Upper lobe of left lung (tissue), 6 donors: ENCODE results near the gene PPL. TPM values are rescaled to one million over a fixed set of nuclear protein-coding genes. Genes with fewer than 3 reads are reported as not detected.
A peak's percentile ranks its signal among the peaks of the same experiment; 100 is the strongest.

Source experiments
- ATAC-seq, 2 donors: fragments of 200-7000 bp; cut with Tn5 transposase; one replicate each; pipeline ENCODE4 v1.9.1; 2022; ENCODE audit warnings: mild to moderate bottlenecking in 2 of 2, moderate library complexity in 2 of 2; ENCODE audit not compliant: low FRiP score in 2 of 2
- DNase-seq, 2 donors: peaks; one replicate each; pipeline ENCODE4 v3.0.0-alpha.2; 2019 to 2020
- H3K27ac ChIP-seq, 4 donors: fragments of 200-600 bp; sonication (generic); one replicate each; pipeline ENCODE4 v1.5.1; 2016 to 2019
- H3K27me3 ChIP-seq, 4 donors: fragments of 200-600 bp; sonication (generic); one replicate each; pipeline ENCODE4 v1.5.1; 2017 to 2019
- H3K36me3 ChIP-seq, 4 donors: fragments of 200-600 bp; sonication (generic); one replicate each; pipeline ENCODE4 v1.5.1; 2016 to 2019
- H3K4me1 ChIP-seq, 4 donors: fragments of 200-600 bp; sonication (generic); one replicate each; pipeline ENCODE4 v1.5.1; 2018 to 2019
- H3K4me3 ChIP-seq, 4 donors: fragments of 200-600 bp; sonication (generic); one replicate each; pipeline ENCODE4 v1.5.1; 2017 to 2019; ENCODE audit warnings: mild to moderate bottlenecking in 2 of 4, moderate library complexity in 1 of 4
- H3K9me3 ChIP-seq, 4 donors: fragments of 200-600 bp; sonication (generic); one replicate each; pipeline ENCODE4 v1.5.1; 2018 to 2019
- CTCF ChIP-seq, 6 experiments: fragments of 450-650 bp in 4 of 6; fragments of 200-600 bp in 2 of 6; sonication (generic) in 2 of 6; IDR thresholded peaks; one replicate each; pipeline ENCODE4 v1.5.1; 2016 to 2019; ENCODE audit warnings: antibody characterized with exemption in 6 of 6
- EP300 ChIP-seq, 4 donors: sonication (generic); formaldehyde crosslinking; IDR thresholded peaks; one replicate each; pipeline ENCODE4 v1.5.1; 2017; ENCODE audit warnings: antibody characterized with exemption in 4 of 4, control low read depth in 2 of 4
- POLR2A ChIP-seq, 4 donors: fragments of 450-650 bp; IDR thresholded peaks; one replicate each; pipeline ENCODE4 v1.5.1; 2016 to 2017; ENCODE audit warnings: antibody characterized with exemption in 4 of 4, mild to moderate bottlenecking in 2 of 4
- POLR2AphosphoS5 ChIP-seq, 2 donors: sonication (generic); formaldehyde crosslinking; IDR thresholded peaks; one replicate each; pipeline ENCODE4 v1.5.1; 2017; ENCODE audit warnings: antibody characterized with exemption in 2 of 2
- WGBS, 2 donors: methylation state at CpG; one replicate each; pipeline ENCODE4 v1.1.5; 2017 to 2018; 5-methylcytosine and 5-hydroxymethylcytosine counted together
- total RNA-seq, 6 donors: library from RNA; depleted of rRNA in 4 of 6; stranded (reverse); fragments of >200 nt in 4 of 6; gene quantifications; one replicate each; pipeline versions ENCODE4 v1.1.0 to v1.2.1, GENCODE V29; 2016 to 2021
- donor health status: DM: no; HTN: no; CAD: no; lungs with moderate emphysema.
- donor health status: DM: no; HTN: yes; CAD: no; lungs with severe emphysema.

Gene PPL
- total RNA-seq, 6 donors from 2014 or later = 72.7 to 156 (median 132) TPM

- H3K27ac ChIP-seq = no peak overlapping the region
- TF ChIP-seq EP300 (IDR thresholded peaks at IDR 0.05) = no peak
- no peak for TF ChIP-seq CTCF (IDR thresholded peaks at IDR 0.05)
- no peak for TF ChIP-seq POLR2A (IDR thresholded peaks at IDR 0.05)
- TF ChIP-seq POLR2AphosphoS5 (IDR thresholded peaks at IDR 0.05) = no peak
- WGBS, 2 donors = 64 to 70% methylated on average over 6 of the region's 6 CpGs
Measured at GRCh38 chr16:4911970-4912386, 25.0 kb downstream of the PPL start.

GRCh38 chr16:4910828-4911227 lies 26.1 kb downstream of the PPL start:
- Histone ChIP-seq H3K27me3 (no peaks in the 10 kb centered on the region), H3K4me1 (peaks cover 0 to 6% (median 2%) of the 10 kb centered on the region in 4 donors), H3K36me3 (peaks cover 0 to 2% (median 0%) of the 10 kb centered on the region in 4 donors), H3K27ac (no peak overlapping the region), H3K9me3 (no peaks in the 10 kb centered on the region), H3K4me3 (no peak overlapping the region)
- ATAC-seq (no peak), DNase-seq (no peak)
- WGBS, 2 donors = 79 to 89% methylated on average over 11 to 12 of the region's 12 CpGs
- TF ChIP-seq POLR2A (IDR thresholded peaks at IDR 0.05) = no peak
- no peak for TF ChIP-seq POLR2AphosphoS5 (IDR thresholded peaks at IDR 0.05)
- no peak for TF ChIP-seq CTCF (IDR thresholded peaks at IDR 0.05)
- TF ChIP-seq EP300 (IDR thresholded peaks at IDR 0.05) = no peak

More at GRCh38 chr16:4911970-4912386, 25.0 kb downstream of the PPL start:
- no peaks in the 10 kb centered on the region for H3K9me3 ChIP-seq
- peaks cover 0 to 6% (median 2%) of the 10 kb centered on the region in 4 donors for H3K4me1 ChIP-seq
- no peaks in the 10 kb centered on the region for H3K27me3 ChIP-seq
- DNase-seq = no peak
- H3K36me3 ChIP-seq = peaks cover 0 to 2% (median 0%) of the 10 kb centered on the region in 4 donors
- peak in 1 of 2 donors; percentile 66 for ATAC-seq
- no peak overlapping the region for H3K4me3 ChIP-seq

- H3K36me3 ChIP-seq = peaks cover 0 to 2% (median 0%) of the 10 kb centered on the region in 4 donors
- TF ChIP-seq POLR2A (IDR thresholded peaks at IDR 0.05) = no peak
- TF ChIP-seq POLR2AphosphoS5 (IDR thresholded peaks at IDR 0.05) = no peak
- no peak for TF ChIP-seq EP300 (IDR thresholded peaks at IDR 0.05)
- no peak for TF ChIP-seq CTCF (IDR thresholded peaks at IDR 0.05)
- ATAC-seq (no peak), DNase-seq (no peak)
- H3K9me3 ChIP-seq = no peaks in the 10 kb centered on the region
- no peaks in the 10 kb centered on the region for H3K27me3 ChIP-seq
- no peak overlapping the region for H3K4me3 ChIP-seq
- WGBS, 2 donors = 90 to 93% methylated on average over 7 of the region's 7 CpGs
- no peak overlapping the region for H3K27ac ChIP-seq
- H3K4me1 ChIP-seq = peaks cover 0 to 6% (median 2%) of the 10 kb centered on the region in 4 donors
Measured at GRCh38 chr16:4909825-4910224, 27.1 kb downstream of the PPL start.

GRCh38 chr16:4908854-4909401 lies 28.0 kb downstream of the PPL start:
- H3K9me3 ChIP-seq = no peaks in the 10 kb centered on the region
- H3K36me3 ChIP-seq = peaks cover 0 to 2% (median 0%) of the 10 kb centered on the region in 4 donors
- H3K4me1 ChIP-seq = peaks cover 0 to 8% (median 3%) of the 10 kb centered on the region in 4 donors
- no peaks in the 10 kb centered on the region for H3K27me3 ChIP-seq
- H3K27ac ChIP-seq = no peak overlapping the region
- ATAC-seq = peak in 1 of 2 donors; percentile 54
- H3K4me3 ChIP-seq = no peak overlapping the region
- WGBS, 2 donors = 82 to 96% methylated on average over 3 to 5 of the region's 5 CpGs
- TF ChIP-seq CTCF (IDR thresholded peaks at IDR 0.05) (no peak), EP300 (IDR thresholded peaks at IDR 0.05) (no peak), POLR2AphosphoS5 (IDR thresholded peaks at IDR 0.05) (no peak), POLR2A (IDR thresholded peaks at IDR 0.05) (no peak)
- DNase-seq = no peak
